Mesothelial cell of epicardium (in vitro differentiated cells): ENCODE results near the gene IFT122. TPM values are rescaled to one million over a fixed set of nuclear protein-coding genes. Genes with fewer than 3 reads are reported as not detected.
"Not testable (repeated sequence)": the region's sequence is repeated elsewhere in the genome, so short reads cannot be mapped to it uniquely, and the experiment has no call there.

Experiments used
- DNase-seq, 2 experiments: peaks; one replicate each; pipeline ENCODE4 v3.0.0; 2021; ENCODE audit warnings: low spot score in 2 of 2; ENCODE audit not compliant: unreplicated experiment in 2 of 2
- H3K27ac Mint-ChIP-seq: 2 replicates; pipeline ENCODE4 v1.8.0; 2021; ENCODE audit warnings: mixed read lengths
- H3K27me3 Mint-ChIP-seq: 2 replicates; pipeline ENCODE4 v1.8.0; 2021; ENCODE audit warnings: low read depth, mixed read lengths
- H3K36me3 Mint-ChIP-seq: 2 replicates; pipeline ENCODE4 v1.8.0; 2021; ENCODE audit warnings: mixed read lengths
- H3K4me1 Mint-ChIP-seq: 2 replicates; pipeline ENCODE4 v1.8.0; 2021; ENCODE audit warnings: mixed read lengths
- H3K4me3 Mint-ChIP-seq: 2 replicates; pipeline ENCODE4 v1.8.0; 2021; ENCODE audit warnings: mild to moderate bottlenecking, moderate library complexity, mixed read lengths
- H3K9me3 Mint-ChIP-seq: 2 replicates; pipeline ENCODE4 v1.8.0; 2021; ENCODE audit warnings: mixed read lengths
- total RNA-seq: library from RNA; stranded (reverse); gene quantifications from 3 replicates; pipeline ENCODE4 v1.2.1, GENCODE V29; 2021
- TF ChIP-seq, protein P1 (sequence below): fragments of 200-600 bp; sonication (generic); IDR thresholded peaks from one replicate; pipeline ENCODE4 v1.5.0; 2021; ENCODE audit warnings: antibody characterized with exemption; ENCODE audit not compliant: unreplicated experiment

IFT122 gene
- total RNA-seq, 1 donor from 2014 or later, result 48.0 TPM

DNA sequence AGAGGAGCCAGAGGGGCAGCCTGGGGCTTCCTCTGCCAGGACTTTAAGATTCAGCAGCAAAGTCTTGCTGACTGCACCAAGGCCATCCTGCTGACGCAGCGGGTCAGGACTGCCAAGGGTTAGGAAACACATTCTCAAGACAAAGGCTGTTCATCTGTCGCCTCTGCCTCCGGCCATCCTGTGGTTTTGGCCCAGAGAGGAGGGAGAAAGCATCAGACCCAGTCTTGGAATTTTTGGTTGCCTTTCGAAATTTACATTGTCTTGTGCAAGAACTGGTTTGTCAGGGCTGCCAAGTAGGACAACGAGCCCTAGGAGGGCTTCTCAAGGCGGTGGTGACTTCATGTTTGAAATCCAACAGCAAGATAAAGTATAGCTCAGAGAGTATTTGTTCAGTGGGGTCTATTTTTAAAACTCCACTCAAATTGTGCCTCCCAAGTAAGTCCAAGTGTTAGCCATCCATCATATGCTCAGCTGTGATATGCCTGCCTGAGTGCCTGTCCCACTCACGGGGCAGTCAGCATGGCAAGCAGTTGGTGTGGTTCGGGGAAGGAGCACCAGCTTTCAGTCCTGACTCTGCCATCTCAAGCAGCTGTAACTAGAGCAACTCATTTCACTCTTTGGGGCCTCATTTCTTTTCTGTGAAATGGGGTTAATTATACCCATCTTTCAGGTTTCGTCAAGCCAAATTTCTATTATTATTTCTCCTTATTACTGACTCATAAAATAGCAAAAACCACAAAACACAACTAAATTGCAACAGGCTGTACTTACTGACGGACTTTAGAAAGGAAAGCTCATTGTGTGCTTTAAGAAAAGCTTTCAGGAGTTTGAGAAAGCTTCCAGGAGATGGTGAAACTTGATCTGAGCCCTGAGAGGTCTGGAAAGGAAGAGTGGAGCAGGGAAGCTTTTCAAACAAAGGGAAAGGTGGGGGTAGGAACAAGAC, 46.0 kb downstream of the IFT122 start:
- Mint-ChIP-seq H3K4me1 (peaks cover 43% of the 10 kb centered on the region), H3K36me3 (peaks cover 18% of the 10 kb centered on the region), H3K27ac (peak overlapping the region; percentile 68), H3K4me3 (no peak overlapping the region), H3K27me3 (no peaks in the 10 kb centered on the region), H3K9me3 (no peaks in the 10 kb centered on the region)
- DNase-seq, result no peak
- TF ChIP-seq, protein P1, sequence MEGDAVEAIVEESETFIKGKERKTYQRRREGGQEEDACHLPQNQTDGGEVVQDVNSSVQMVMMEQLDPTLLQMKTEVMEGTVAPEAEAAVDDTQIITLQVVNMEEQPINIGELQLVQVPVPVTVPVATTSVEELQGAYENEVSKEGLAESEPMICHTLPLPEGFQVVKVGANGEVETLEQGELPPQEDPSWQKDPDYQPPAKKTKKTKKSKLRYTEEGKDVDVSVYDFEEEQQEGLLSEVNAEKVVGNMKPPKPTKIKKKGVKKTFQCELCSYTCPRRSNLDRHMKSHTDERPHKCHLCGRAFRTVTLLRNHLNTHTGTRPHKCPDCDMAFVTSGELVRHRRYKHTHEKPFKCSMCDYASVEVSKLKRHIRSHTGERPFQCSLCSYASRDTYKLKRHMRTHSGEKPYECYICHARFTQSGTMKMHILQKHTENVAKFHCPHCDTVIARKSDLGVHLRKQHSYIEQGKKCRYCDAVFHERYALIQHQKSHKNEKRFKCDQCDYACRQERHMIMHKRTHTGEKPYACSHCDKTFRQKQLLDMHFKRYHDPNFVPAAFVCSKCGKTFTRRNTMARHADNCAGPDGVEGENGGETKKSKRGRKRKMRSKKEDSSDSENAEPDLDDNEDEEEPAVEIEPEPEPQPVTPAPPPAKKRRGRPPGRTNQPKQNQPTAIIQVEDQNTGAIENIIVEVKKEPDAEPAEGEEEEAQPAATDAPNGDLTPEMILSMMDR, result no peak

DNA sequence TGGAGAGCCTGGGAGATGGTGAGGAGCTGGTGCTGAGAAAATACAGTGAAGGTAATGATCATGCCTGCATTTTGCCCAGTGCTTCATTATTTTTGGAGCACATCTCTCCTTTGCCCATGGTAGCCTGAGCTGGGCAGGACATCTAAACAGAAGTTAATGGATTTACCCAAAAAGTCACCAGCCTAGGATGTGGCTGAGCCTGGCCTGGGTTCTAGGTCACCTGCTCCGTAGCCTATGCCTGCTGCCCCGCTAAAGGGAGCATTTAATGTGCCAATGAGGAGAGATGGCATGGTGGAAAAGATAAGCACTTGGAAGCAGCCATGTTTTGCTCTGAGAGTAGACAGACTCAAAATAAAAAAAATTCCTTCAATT, 46.6 kb downstream of the IFT122 start:
- Mint-ChIP-seq H3K27ac (peak overlapping the region; percentile 55), H3K9me3 (no peaks in the 10 kb centered on the region), H3K4me1 (peaks cover 37% of the 10 kb centered on the region), H3K27me3 (no peaks in the 10 kb centered on the region), H3K36me3 (peaks cover 20% of the 10 kb centered on the region), H3K4me3 (no peak overlapping the region)
- TF ChIP-seq, protein P1, result no peak
- DNase-seq, result no peak

DNA sequence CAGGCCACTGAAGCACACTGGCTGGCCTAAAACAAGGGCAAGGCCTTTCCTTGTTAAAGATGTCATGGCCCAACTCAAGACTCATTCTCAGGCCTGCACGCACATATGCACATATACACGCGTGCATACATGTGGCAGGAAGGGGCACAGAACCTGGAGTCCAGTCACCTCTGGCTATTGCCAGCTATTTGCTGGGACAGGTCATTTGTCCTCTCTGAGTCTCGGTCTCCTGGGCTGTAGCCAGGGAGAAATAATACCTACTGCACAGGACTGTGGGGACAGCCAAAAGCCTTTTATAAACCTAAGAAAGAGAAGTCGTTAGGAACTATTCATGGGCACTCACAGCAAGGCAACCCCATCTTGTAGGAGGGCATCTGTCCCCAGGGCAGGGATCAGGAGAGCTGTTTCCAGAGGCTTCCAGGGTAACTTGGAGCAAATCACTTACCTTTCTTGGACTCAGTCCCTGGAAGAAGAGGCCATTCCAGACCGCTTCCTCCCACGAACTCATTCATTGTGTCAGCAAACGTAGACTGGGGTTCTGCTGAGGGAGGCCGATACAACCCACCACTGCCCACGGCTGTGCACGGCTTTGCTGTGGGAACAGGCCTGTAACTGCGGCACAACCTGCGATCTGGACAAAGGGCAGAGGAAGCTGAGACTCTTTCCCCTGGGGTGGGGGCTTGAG, 47.3 kb downstream of the IFT122 start:
- DNase-seq, result no peak
- no peak overlapping the region for H3K4me3 Mint-ChIP-seq
- TF ChIP-seq, protein P1, result no peak
- H3K36me3 Mint-ChIP-seq, result peaks cover 25% of the 10 kb centered on the region
- peaks cover 30% of the 10 kb centered on the region for H3K4me1 Mint-ChIP-seq
- no peaks in the 10 kb centered on the region for H3K9me3 Mint-ChIP-seq
- H3K27ac Mint-ChIP-seq, result peak overlapping the region; percentile 47
- no peaks in the 10 kb centered on the region for H3K27me3 Mint-ChIP-seq

DNA sequence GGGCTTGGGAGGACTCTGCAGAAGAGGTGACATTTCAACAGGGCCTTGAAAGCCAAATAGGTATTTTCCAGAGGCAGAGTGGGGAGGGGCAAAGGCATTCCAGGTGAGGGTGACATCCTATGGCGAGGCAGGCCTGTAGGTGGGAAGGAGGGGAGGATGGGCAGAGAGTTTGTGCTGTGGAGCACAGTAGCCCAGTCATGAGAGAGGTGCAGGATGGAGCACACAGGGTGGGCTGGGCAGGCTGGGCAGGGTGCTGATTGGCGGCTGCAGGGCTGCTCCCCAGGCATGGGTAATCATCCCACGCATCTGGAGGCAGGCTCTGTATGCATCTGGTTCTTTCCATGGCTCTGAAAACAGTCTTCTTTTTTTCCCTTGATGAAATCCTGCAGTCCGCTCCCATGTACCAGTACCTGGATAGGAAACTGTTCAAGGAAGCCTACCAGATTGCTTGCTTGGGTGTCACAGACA, 47.9 kb downstream of the IFT122 start:
- H3K9me3 Mint-ChIP-seq, H3K27ac Mint-ChIP-seq, H3K27me3 Mint-ChIP-seq, H3K4me3 Mint-ChIP-seq, DNase-seq: not testable (repeated sequence)
- Mint-ChIP-seq H3K4me1 (peaks cover 28% of the 10 kb centered on the region), H3K36me3 (peaks cover 24% of the 10 kb centered on the region)

DNA sequence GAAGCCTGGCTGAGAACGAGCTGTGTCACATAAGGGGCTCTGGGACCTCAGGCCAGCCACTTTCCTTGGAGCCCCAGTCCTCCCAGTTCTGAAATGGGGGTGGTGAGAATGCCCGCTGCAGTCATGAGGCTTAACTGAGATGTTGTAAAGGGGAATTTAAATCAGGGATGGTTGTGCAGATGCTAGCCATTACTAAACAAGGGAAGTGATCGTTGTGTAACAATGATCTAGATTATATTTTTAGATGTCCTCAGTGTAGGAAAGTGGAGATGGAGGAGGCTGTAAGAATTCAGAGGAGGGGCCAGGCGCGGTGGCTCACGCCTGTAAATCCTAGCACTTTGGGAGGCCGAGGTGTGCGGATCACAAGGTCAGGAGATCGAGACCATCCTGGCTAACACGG, 49.2 kb downstream of the IFT122 start:
- not testable (repeated sequence) for H3K27ac Mint-ChIP-seq, H3K9me3 Mint-ChIP-seq, H3K4me3 Mint-ChIP-seq, DNase-seq, H3K27me3 Mint-ChIP-seq
- peaks cover 20% of the 10 kb centered on the region for H3K36me3 Mint-ChIP-seq
- H3K4me1 Mint-ChIP-seq, result peaks cover 27% of the 10 kb centered on the region

DNA sequence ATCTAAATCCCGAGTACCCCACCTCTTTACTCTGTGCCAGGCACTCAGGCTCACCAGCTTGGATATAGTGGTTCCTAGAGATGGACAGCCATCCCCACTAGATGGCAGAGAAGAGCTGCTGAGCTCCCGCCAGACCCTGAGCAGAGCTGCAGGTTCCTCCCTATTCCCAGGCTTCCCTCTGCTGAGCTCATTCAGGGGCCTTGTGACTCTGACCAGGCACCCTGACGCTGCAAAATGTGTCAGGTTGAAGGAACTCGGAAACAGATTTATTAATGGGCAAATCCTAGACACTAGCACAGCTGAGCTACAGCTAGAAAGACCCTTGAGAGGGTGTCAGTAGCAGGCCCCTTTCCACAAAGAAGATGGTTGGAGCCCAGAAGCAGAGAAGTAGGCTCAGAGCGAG, 50.2 kb downstream of the IFT122 start:
- peak; percentile 37 to 72 for DNase-seq
- no peaks in the 10 kb centered on the region for H3K27me3 Mint-ChIP-seq
- TF ChIP-seq, protein P1, result peak; percentile 56
- H3K4me1 Mint-ChIP-seq, result peaks cover 34% of the 10 kb centered on the region
- no peak overlapping the region for H3K27ac Mint-ChIP-seq
- peaks cover 15% of the 10 kb centered on the region for H3K36me3 Mint-ChIP-seq
- no peak overlapping the region for H3K4me3 Mint-ChIP-seq
- no peaks in the 10 kb centered on the region for H3K9me3 Mint-ChIP-seq

DNA sequence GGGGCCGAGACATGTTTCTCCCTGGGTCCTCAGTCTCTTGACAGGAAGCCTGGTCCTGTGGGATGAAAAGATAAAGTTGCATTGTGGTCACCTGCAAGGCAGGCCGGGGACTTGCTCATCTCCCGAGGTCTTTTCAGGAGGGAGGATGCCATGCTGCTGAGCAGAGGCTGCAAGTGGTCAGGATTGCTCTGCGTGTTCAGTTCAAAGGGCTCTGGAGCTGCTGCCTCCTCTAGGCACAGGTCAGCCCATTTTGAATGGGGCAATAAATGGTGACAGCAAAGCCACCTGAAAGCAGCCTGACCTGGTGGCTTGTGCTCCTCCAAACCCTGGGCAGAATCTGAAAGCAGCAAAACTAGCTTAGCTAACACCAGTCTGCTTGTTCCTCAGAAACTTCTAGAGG, 51.1 kb downstream of the IFT122 start:
- not testable (repeated sequence) for H3K27me3 Mint-ChIP-seq, H3K27ac Mint-ChIP-seq, H3K9me3 Mint-ChIP-seq, H3K4me3 Mint-ChIP-seq, DNase-seq
- peaks cover 33% of the 10 kb centered on the region for H3K4me1 Mint-ChIP-seq
- peaks cover 15% of the 10 kb centered on the region for H3K36me3 Mint-ChIP-seq
